GM12878 (cell line): Measurements from ENCODE around the gene FREM2.

ENCODE experiments used
- CTCF ChIP-seq, 3 experiments: IDR thresholded peaks in 2 of 3; conservative IDR thresholded peaks in 1 of 3; 2 replicates each; pipeline ENCODE4 v1.5.1; 2011; ENCODE audit warnings: low read depth in 3 of 3, low read length in 3 of 3, mild to moderate bottlenecking in 3 of 3, control low read depth in 2 of 3, moderate library complexity in 2 of 3, inconsistent platforms in 1 of 3, mixed read lengths in 1 of 3; ENCODE audit not compliant: control insufficient read depth in 2 of 3, insufficient read depth in 1 of 3; ENCODE audit errors: extremely low read depth in 1 of 3
- ETV6 ChIP-seq, 2 experiments: fragments of 450-650 bp in 1 of 2; IDR thresholded peaks in 1 of 2; conservative IDR thresholded peaks in 1 of 2; 2 replicates each; pipeline ENCODE4 v1.6.1; 2014; ENCODE audit warnings: antibody characterized with exemption in 1 of 2, borderline replicate concordance in 1 of 2, low read depth in 1 of 2, mild to moderate bottlenecking in 1 of 2, moderate library complexity in 1 of 2
- FOXK2 ChIP-seq: fragments of 450-650 bp; IDR thresholded peaks from 2 replicates; pipeline ENCODE4 v1.6.1; 2017; ENCODE audit warnings: mild to moderate bottlenecking, moderate library complexity
- RFX5 ChIP-seq: IDR thresholded peaks from 2 replicates; pipeline ENCODE4 v1.6.1; 2011; ENCODE audit warnings: low read depth, low read length, improper control_type of control experiment
- TF ChIP-seq, protein P1 (sequence below): IDR thresholded peaks from 2 replicates; pipeline ENCODE4 v1.6.1; 2011; ENCODE audit warnings: low read depth, low read length, improper control_type of control experiment, borderline replicate concordance

GRCh38 chr13:38796890-38797289 lies 110.0 kb downstream of the FREM2 start:
- no peak for TF ChIP-seq ETV6 (conservative IDR thresholded peaks at IDR 0.05 in 1 of 2, IDR thresholded peaks at IDR 0.05 in 1 of 2; ENCODE audit: borderline replicate concordance in 1 of 2, low read depth in 1 of 2)
- TF ChIP-seq CTCF (IDR thresholded peaks at IDR 0.05 in 2 of 3, conservative IDR thresholded peaks at IDR 0.05 in 1 of 3; ENCODE audit: control insufficient read depth in 2 of 3, extremely low read depth in 1 of 3, insufficient read depth in 1 of 3, low read depth in 3 of 3, low read length in 3 of 3): no peak
- TF ChIP-seq, protein P1, sequence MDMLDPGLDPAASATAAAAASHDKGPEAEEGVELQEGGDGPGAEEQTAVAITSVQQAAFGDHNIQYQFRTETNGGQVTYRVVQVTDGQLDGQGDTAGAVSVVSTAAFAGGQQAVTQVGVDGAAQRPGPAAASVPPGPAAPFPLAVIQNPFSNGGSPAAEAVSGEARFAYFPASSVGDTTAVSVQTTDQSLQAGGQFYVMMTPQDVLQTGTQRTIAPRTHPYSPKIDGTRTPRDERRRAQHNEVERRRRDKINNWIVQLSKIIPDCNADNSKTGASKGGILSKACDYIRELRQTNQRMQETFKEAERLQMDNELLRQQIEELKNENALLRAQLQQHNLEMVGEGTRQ: no peak
- no peak for TF ChIP-seq RFX5
- no peak for TF ChIP-seq FOXK2
